ENCODE data around the gene KCNJ10. TPM values are rescaled to one million over a fixed set of nuclear protein-coding genes. Genes with fewer than 3 reads are reported as not detected.
A peak's percentile ranks its signal among the peaks of the same experiment; 100 is the strongest.

KCNJ10 gene
- total and polyA plus RNA-seq, 2 of the 13 experiments (the other 11 are each of a cell fraction or from before 2014, with no cell fraction given), result 4.4 to 10.3 TPM

- no peak for TF ChIP-seq AKNA (CRISPR knock-in tag; IDR thresholded peaks at IDR 0.05; ENCODE audit: borderline replicate concordance)
- no peak for TF ChIP-seq DNMT3B (CRISPR knock-in tag; conservative IDR thresholded peaks at IDR 0.05)
- TF ChIP-seq SRSF4 (IDR thresholded peaks at IDR 0.05; ENCODE audit: low read depth, low read length, poor library complexity, severe bottlenecking), result no peak
- TF ChIP-seq IKZF5 (CRISPR knock-in tag; IDR thresholded peaks at IDR 0.05), result no peak
- no peak for TF ChIP-seq ZNF224 (CRISPR knock-in tag; IDR thresholded peaks at IDR 0.05)
- no peak for TF ChIP-seq RNF219 (CRISPR knock-in tag; IDR thresholded peaks at IDR 0.05)
- no peak for TF ChIP-seq ZHX1 (CRISPR knock-in tag; IDR thresholded peaks at IDR 0.05; ENCODE audit: low read depth)
- TF ChIP-seq SSRP1 (CRISPR knock-in tag; IDR thresholded peaks at IDR 0.05), result no peak
- TF ChIP-seq DR1 (CRISPR knock-in tag; IDR thresholded peaks at IDR 0.05), result 0 out of 2 replicates have a peak, but pooled peaks have one; percentile 33
- 0 out of 2 replicates have a peak, but pooled peaks have one; percentile 22 for TF ChIP-seq HNF1B (CRISPR knock-in tag; IDR thresholded peaks at IDR 0.05)
- no peak for TF ChIP-seq IRF1 (CRISPR knock-in tag; IDR thresholded peaks at IDR 0.05; ENCODE audit: low read depth)
- TF ChIP-seq ZNF556 (CRISPR knock-in tag; IDR thresholded peaks at IDR 0.05; ENCODE audit: borderline replicate concordance), result 0 out of 2 replicates have a peak, but pooled peaks have one; percentile 50
- no peak for TF ChIP-seq JUNB (CRISPR knock-in tag; IDR thresholded peaks at IDR 0.05; ENCODE audit: borderline replicate concordance)
Measured at GRCh38 chr1:160097911-160098851, 28.2 kb upstream of the KCNJ10 start, which contains the start of gene IGSF8 (continued).

Data from HepG2 (cell line).